GM12874 (cell line): ENCODE measurements around the gene CADM1.

Experiments
- CTCF ChIP-seq: IDR thresholded peaks from 2 replicates; pipeline ENCODE4 v1.5.1; 2011; ENCODE audit warnings: low read depth, mild to moderate bottlenecking, control low read depth, low read length, moderate library complexity; ENCODE audit not compliant: insufficient read depth

CADM1 gene

GRCh38 chr11:115504276-115505158 lies at the start of gene CADM1:
Gene CADM1 (minus strand): TSS chr11:115504415.
- TF ChIP-seq CTCF = peak; percentile 20; the same call in 1 of the 2 replicates

GRCh38 chr11:115552773-115553438 lies 48.7 kb upstream of the CADM1 start:
- TF ChIP-seq CTCF = no peak

GRCh38 chr11:115552151-115552772 lies 48.0 kb upstream of the CADM1 start:
- TF ChIP-seq CTCF = no peak

GRCh38 chr11:115550291-115551059 lies 46.3 kb upstream of the CADM1 start:
- no peak for TF ChIP-seq CTCF

GRCh38 chr11:115548878-115549528 lies 44.8 kb upstream of the CADM1 start:
- no peak for TF ChIP-seq CTCF

- TF ChIP-seq CTCF = no peak
Measured at GRCh38 chr11:115545581-115546210, 41.5 kb upstream of the CADM1 start.
